Sigmoid colon (tissue), 7 donors: ENCODE data around the gene PAH. TPM values are rescaled to one million over a fixed set of nuclear protein-coding genes. Genes with fewer than 3 reads are reported as not detected.

Experiments
- DNase-seq: peaks from one replicate; pipeline ENCODE4 v3.0.0-alpha.2; 2019
- H3K27ac ChIP-seq, 4 donors: fragments of 200-600 bp; sonication (generic); one replicate each; pipeline ENCODE4 v1.5.1; 2016 to 2019; ENCODE audit warnings: mild to moderate bottlenecking in 1 of 4
- H3K27me3 ChIP-seq, 3 donors: fragments of 200-600 bp; sonication (generic); one replicate each; pipeline ENCODE4 v1.5.1; 2019; ENCODE audit warnings: mild to moderate bottlenecking in 1 of 3
- H3K36me3 ChIP-seq, 4 donors: fragments of 200-600 bp; sonication (generic); one replicate each; pipeline ENCODE4 v1.5.1; 2016 to 2019
- H3K4me1 ChIP-seq, 4 donors: fragments of 200-600 bp; sonication (generic); one replicate each; pipeline ENCODE4 v1.5.1; 2017 to 2019
- H3K4me3 ChIP-seq, 4 donors: fragments of 200-600 bp; sonication (generic); one replicate each; pipeline ENCODE4 v1.5.1; 2017 to 2019; ENCODE audit warnings: mild to moderate bottlenecking in 2 of 4, moderate library complexity in 1 of 4
- H3K9me3 ChIP-seq, 4 donors: fragments of 200-600 bp in 3 of 4; sonication (generic) in 3 of 4; one replicate each; pipeline versions ENCODE4 v1.5.1 to v1.6.1; 2013 to 2019
- EP300 ChIP-seq, 4 donors: sonication (generic); formaldehyde crosslinking; IDR thresholded peaks; one replicate each; pipeline ENCODE4 v1.6.1; 2017; ENCODE audit warnings: antibody characterized with exemption in 4 of 4
- POLR2A ChIP-seq, 2 donors: fragments of 450-650 bp; IDR thresholded peaks; one replicate each; pipeline ENCODE4 v1.6.1; 2016; ENCODE audit warnings: antibody characterized with exemption in 2 of 2, mild to moderate bottlenecking in 2 of 2, moderate library complexity in 2 of 2
- POLR2AphosphoS5 ChIP-seq, 4 donors: sonication (generic); formaldehyde crosslinking; IDR thresholded peaks; one replicate each; pipeline ENCODE4 v1.6.1; 2017; ENCODE audit warnings: antibody characterized with exemption in 4 of 4
- WGBS, 2 donors: extraction: QIAGEN DNeasy Blood & Tissue Kit; methylation state at CpG; one replicate each; pipeline ENCODE4 v1.1.7; 2013; 5-methylcytosine and 5-hydroxymethylcytosine counted together
- intact Hi-C: fragments of 100-400 bp; cut with DNase I; formaldehyde crosslinking; loops from one replicate; pipeline ENCODE4 v1.15.1; 2023
- polyA plus RNA-seq, 3 donors: library from polyadenylated mRNA; stranded (reverse); fragments of 200-250 nt; gene quantifications; one replicate each; pipeline ENCODE4 v1.2.3, GENCODE V29; 2013
- total RNA-seq, 4 donors: library from RNA; depleted of rRNA; stranded (reverse); fragments of >200 nt; gene quantifications; one replicate each; pipeline ENCODE4 v1.1.0, GENCODE V29; 2016
- TF ChIP-seq, protein P1 (sequence below), 4 experiments: fragments of 450-650 bp in 3 of 4; fragments of 200-600 bp in 1 of 4; IDR thresholded peaks; one replicate each; pipeline ENCODE4 v1.5.1; 2016 to 2019; ENCODE audit warnings: antibody characterized with exemption in 4 of 4, mild to moderate bottlenecking in 3 of 4, moderate library complexity in 2 of 4
- donor health status: healthy with polysubstance abuse.
- donor health status: Bipolar disorder and iron deficiency.
- donor health status: healthy.

Gene PAH
- total and polyA plus RNA-seq, 7 donors = 0.19 to 1.1 (median 0.46) TPM; not detected in 3

DNA sequence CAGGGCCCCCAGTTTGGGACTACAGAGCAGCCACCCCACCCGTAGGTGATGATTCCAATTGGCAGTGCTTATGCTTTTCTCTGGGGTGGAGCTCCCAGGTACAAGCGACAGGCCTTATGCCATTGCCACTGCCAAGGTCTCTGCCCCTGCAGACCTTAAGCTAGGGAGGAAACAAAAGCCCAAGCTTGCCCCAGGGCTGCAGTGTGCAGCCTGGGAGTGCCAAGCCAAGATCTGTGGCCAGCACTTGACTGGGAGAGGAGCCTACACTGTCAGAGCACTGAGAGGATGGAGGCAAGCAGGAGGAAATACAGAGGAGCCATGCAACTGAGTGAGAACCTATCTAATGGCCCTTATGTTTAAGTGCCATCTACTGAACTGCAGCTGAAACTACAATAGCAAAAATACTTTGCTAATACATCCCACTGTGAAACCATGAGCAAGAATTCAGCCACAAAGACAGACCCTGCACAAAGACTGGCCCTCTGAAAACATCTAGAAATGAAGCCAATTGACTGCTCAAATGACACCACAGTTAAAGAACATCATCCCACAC, 22.7 kb upstream of the PAH start:
- Histone ChIP-seq H3K36me3 (no peaks in the 10 kb centered on the region), H3K4me3 (no peak overlapping the region), H3K4me1 (no peaks in the 10 kb centered on the region), H3K27ac (no peak overlapping the region), H3K9me3 (peaks cover 0 to 7% (median 0%) of the 10 kb centered on the region in 4 donors), H3K27me3 (peaks cover 0 to 5% (median 4%) of the 10 kb centered on the region in 3 donors)
- no peak for DNase-seq
- TF ChIP-seq POLR2AphosphoS5 (IDR thresholded peaks at IDR 0.05) (no peak), POLR2A (IDR thresholded peaks at IDR 0.05) (no peak), EP300 (IDR thresholded peaks at IDR 0.05) (no peak)
- TF ChIP-seq, protein P1, sequence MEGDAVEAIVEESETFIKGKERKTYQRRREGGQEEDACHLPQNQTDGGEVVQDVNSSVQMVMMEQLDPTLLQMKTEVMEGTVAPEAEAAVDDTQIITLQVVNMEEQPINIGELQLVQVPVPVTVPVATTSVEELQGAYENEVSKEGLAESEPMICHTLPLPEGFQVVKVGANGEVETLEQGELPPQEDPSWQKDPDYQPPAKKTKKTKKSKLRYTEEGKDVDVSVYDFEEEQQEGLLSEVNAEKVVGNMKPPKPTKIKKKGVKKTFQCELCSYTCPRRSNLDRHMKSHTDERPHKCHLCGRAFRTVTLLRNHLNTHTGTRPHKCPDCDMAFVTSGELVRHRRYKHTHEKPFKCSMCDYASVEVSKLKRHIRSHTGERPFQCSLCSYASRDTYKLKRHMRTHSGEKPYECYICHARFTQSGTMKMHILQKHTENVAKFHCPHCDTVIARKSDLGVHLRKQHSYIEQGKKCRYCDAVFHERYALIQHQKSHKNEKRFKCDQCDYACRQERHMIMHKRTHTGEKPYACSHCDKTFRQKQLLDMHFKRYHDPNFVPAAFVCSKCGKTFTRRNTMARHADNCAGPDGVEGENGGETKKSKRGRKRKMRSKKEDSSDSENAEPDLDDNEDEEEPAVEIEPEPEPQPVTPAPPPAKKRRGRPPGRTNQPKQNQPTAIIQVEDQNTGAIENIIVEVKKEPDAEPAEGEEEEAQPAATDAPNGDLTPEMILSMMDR (IDR thresholded peaks at IDR 0.05) = no peak
- intact Hi-C loops = no loop called here
- 80 to 83% methylated on average over 2 of the region's 2 CpGs for WGBS, 2 donors

DNA sequence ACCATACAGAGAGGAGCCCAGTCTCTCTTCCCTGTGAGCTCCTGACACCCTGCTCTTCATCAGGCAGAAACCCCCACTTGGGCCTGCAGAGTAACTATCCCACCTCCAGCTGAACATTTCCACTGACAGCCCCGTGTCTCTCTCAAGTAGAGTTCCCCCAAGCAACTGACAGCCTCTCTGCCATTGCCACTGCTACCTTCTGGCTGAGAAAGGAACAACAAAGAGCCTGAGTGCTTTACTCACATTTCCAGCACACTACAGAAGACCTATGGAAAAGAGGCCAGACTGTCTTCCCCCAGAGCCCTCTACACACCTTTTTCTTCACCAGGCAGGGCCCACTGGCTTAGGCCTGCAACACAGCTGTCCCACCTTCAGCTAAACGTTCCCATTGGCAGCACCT, 22.0 kb upstream of the PAH start:
- TF ChIP-seq POLR2A (IDR thresholded peaks at IDR 0.05) (no peak), POLR2AphosphoS5 (IDR thresholded peaks at IDR 0.05) (no peak), EP300 (IDR thresholded peaks at IDR 0.05) (no peak)
- TF ChIP-seq, protein P1 (IDR thresholded peaks at IDR 0.05) = no peak
- no peak for DNase-seq
- Histone ChIP-seq H3K9me3 (peaks cover 0 to 7% (median 0%) of the 10 kb centered on the region in 4 donors), H3K27me3 (peaks cover 0 to 5% (median 4%) of the 10 kb centered on the region in 3 donors), H3K4me3 (no peak overlapping the region), H3K27ac (no peak overlapping the region), H3K4me1 (no peaks in the 10 kb centered on the region), H3K36me3 (no peaks in the 10 kb centered on the region)
- intact Hi-C loops = no loop called here
- WGBS, 2 donors = 55 to 66% methylated on average over 2 of the region's 2 CpGs

DNA sequence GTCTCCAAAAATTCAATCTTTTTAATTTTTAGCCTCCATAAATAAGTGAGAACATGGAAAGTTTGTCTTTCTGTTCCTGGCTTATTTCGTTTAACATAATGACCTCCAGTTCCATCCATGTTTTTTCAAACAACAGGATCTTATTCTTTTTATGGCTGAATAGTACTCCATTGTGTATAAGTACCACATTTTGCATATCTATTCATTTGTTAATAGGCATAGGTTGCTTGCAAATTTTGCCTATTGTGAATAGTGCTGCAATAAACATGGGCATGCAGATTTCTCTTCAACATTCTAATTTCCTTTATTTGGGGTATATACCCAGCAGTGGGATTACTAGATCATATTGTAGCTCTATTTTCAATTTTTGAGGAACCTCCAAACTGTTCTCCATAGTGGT, 16.1 kb upstream of the PAH start:
- DNase-seq = no peak
- 28 to 59% methylated on average over 1 of the region's 1 CpG for WGBS, 2 donors
- H3K4me1 ChIP-seq = no peaks in the 10 kb centered on the region
- no peak overlapping the region for H3K4me3 ChIP-seq
- no peaks in the 10 kb centered on the region for H3K36me3 ChIP-seq
- H3K27me3 ChIP-seq = peaks cover 0 to 5% (median 3%) of the 10 kb centered on the region in 3 donors
- intact Hi-C loops = no loop called here
- H3K9me3 ChIP-seq = no peaks in the 10 kb centered on the region
- no peak overlapping the region for H3K27ac ChIP-seq
- TF ChIP-seq EP300 (IDR thresholded peaks at IDR 0.05) (no peak), POLR2AphosphoS5 (IDR thresholded peaks at IDR 0.05) (no peak), POLR2A (IDR thresholded peaks at IDR 0.05) (no peak)
- TF ChIP-seq, protein P1 (IDR thresholded peaks at IDR 0.05) = no peak

DNA sequence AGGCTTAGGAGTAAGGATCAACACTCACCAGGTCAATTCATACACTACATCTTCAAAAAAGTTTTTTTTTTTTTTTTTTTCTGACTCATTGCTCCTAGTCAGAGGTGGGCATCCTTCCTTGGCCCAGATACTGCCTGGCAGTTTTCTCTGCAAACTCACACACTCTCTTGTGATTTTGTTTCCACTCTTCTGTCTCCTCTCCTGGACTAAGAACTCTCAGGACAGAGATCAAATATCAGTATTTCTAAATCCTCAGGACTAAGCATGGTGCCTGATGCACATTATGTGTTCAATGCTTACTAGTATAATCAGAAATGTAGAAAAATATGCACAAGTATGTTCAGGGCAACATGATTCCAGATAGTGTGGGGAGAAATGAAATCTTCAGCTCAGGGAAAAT, 10.2 kb upstream of the PAH start:
- Histone ChIP-seq H3K27ac (no peak overlapping the region), H3K4me3 (no peak overlapping the region), H3K9me3 (no peaks in the 10 kb centered on the region), H3K27me3 (no peaks in the 10 kb centered on the region), H3K36me3 (no peaks in the 10 kb centered on the region), H3K4me1 (no peaks in the 10 kb centered on the region)
- DNase-seq = no peak
- intact Hi-C loops = no loop called here
- no peak for TF ChIP-seq POLR2AphosphoS5 (IDR thresholded peaks at IDR 0.05)
- TF ChIP-seq EP300 (IDR thresholded peaks at IDR 0.05) = no peak

DNA sequence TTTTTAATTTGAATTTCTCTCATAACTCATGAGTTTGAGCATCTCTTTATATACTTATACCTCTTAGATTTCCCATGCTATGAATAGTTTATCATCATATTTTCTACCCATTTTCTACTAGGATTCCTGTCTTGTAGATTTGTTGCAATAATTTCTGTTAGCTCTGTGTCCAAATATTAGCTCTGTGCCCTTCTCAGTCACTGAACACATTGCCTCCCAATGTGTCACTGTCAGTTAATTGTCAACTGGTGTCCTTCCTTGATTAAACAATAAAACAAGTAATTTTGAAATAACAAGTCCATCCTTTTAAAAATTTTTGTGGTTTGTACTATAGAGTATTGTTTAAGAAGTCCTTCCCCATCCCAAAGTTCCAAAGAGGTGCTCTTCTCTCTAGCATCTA, 4.2 kb upstream of the PAH start:
- Histone ChIP-seq H3K9me3 (no peaks in the 10 kb centered on the region), H3K36me3 (no peaks in the 10 kb centered on the region), H3K4me1 (peaks cover 0 to 8% (median 0%) of the 10 kb centered on the region in 4 donors), H3K4me3 (no peak overlapping the region), H3K27me3 (peaks cover 0 to 17% (median 6%) of the 10 kb centered on the region in 3 donors), H3K27ac (no peak overlapping the region)
- intact Hi-C loops = no loop called here
- DNase-seq = no peak
- no peak for TF ChIP-seq POLR2A (IDR thresholded peaks at IDR 0.05)
- TF ChIP-seq, protein P1 (IDR thresholded peaks at IDR 0.05) = no peak
- no peak for TF ChIP-seq EP300 (IDR thresholded peaks at IDR 0.05)
- TF ChIP-seq POLR2AphosphoS5 (IDR thresholded peaks at IDR 0.05) = no peak
